ENCODE results near the gene DGAT2L6.

- TF ChIP-seq CTCF (IDR thresholded peaks at IDR 0.05; ENCODE audit: low read length) (no peak), EZH2 (IDR thresholded peaks at IDR 0.05; ENCODE audit: borderline replicate concordance, low read length) (no peak)
These were observed 37.5 kb upstream of the DGAT2L6 start for GRCh38 chrX:70139736-70140135.
